Heart right ventricle (tissue), 16 donors: ENCODE measurements around the gene CCNL1. TPM values are rescaled to one million over a fixed set of nuclear protein-coding genes. Genes with fewer than 3 reads are reported as not detected.

Source experiments
- ATAC-seq, 8 donors: fragments of 200-7000 bp; cut with Tn5 transposase; one replicate each; pipeline ENCODE4 v1.9.1; 2020; ENCODE audit warnings: mild to moderate bottlenecking in 8 of 8, moderate library complexity in 8 of 8, moderate number of reproducible peaks in 1 of 8
- DNase-seq, 2 donors: peaks; one replicate each; pipeline ENCODE4 v3.0.0-alpha.2; 2020
- H3K27ac ChIP-seq, 10 donors: fragments of 200-600 bp; sonication (generic) in 2 of 10; one replicate each; pipeline versions ENCODE4 v1.5.0 to v1.8.0; 2020 to 2022; ENCODE audit warnings: mild to moderate bottlenecking in 3 of 10
- H3K27me3 ChIP-seq, 7 donors: fragments of 200-600 bp; one replicate each; pipeline ENCODE4 v1.8.0; 2021 to 2022; ENCODE audit warnings: mild to moderate bottlenecking in 2 of 7
- H3K36me3 ChIP-seq, 9 donors: fragments of 200-600 bp; sonication (generic) in 1 of 9; one replicate each; pipeline versions ENCODE4 v1.5.0 to v1.8.0; 2020 to 2022; ENCODE audit warnings: mild to moderate bottlenecking in 2 of 9
- H3K4me1 ChIP-seq, 9 donors: fragments of 200-600 bp; sonication (generic) in 1 of 9; one replicate each; pipeline versions ENCODE4 v1.5.0 to v1.8.0; 2020 to 2022; ENCODE audit warnings: mild to moderate bottlenecking in 4 of 9
- H3K4me3 ChIP-seq, 10 donors: fragments of 200-600 bp; sonication (generic) in 2 of 10; one replicate each; pipeline versions ENCODE4 v1.5.0 to v1.8.0; 2020 to 2022; ENCODE audit warnings: mild to moderate bottlenecking in 7 of 10, moderate library complexity in 2 of 10
- H3K9me3 ChIP-seq, 11 donors: fragments of 200-600 bp in 10 of 11; sonication (generic) in 2 of 11; one replicate each; pipeline versions ENCODE4 v1.5.0 to v1.8.0; 2013 to 2022; ENCODE audit warnings: mild to moderate bottlenecking in 2 of 11, control low read depth in 1 of 11, moderate library complexity in 1 of 11
- WGBS, 2 donors: extraction: QIAGEN DNeasy Blood & Tissue Kit; methylation state at CpG; one replicate each; pipeline ENCODE4 v1.1.7; 2013; ENCODE audit warnings: inconsistent platforms in 1 of 2; 5-methylcytosine and 5-hydroxymethylcytosine counted together
- intact Hi-C, 10 donors: fragments of 100-400 bp; cut with DNase I; formaldehyde crosslinking; loops; one replicate each; pipeline versions ENCODE4 v1.11.1 to v1.14.2; 2022
- polyA plus RNA-seq, 2 donors: library from polyadenylated mRNA; stranded (reverse); fragments of 200-250 nt; gene quantifications; one replicate each; pipeline ENCODE4 v1.2.3, GENCODE V29; 2013
- total RNA-seq, 10 donors: library from RNA; stranded (reverse); fragmentation: NEBNext Ultra II Directional in 3 of 10; extraction: Animal tissue kit (Norgen Biotek cat#: 25700) in 3 of 10; gene quantifications; one replicate each; pipeline versions ENCODE4 v1.2.1 to v1.2.4, GENCODE V29; 2021 to 2023
- TF ChIP-seq, protein P1 (sequence below), 9 donors: fragments of 200-600 bp; sonication (generic) in 2 of 9; IDR thresholded peaks; one replicate each; pipeline versions ENCODE4 v1.5.0 to v1.8.0; 2021 to 2022; ENCODE audit warnings: antibody characterized with exemption in 9 of 9, mild to moderate bottlenecking in 5 of 9, moderate library complexity in 1 of 9
- donor health status: Arrhythmogenic right ventricular cardiomyopathy.
- donor health status: ischemic (EF 13 %, LVEDD 7.1; RV severe dilation, severe dysfunction).
- donor health status: healthy with polysubstance abuse.
- donor health status: DM: no; HTN: yes; CAD: no.
- donor health status: DM: no; HTN: no; CAD: no.
- donor health status: ischemic (EF 25% LVEDD 6.9; RV normal size, moderate dysfunction).
- donor health status: ischemic (EF 25% LVEDD 5.7; RV mildly dilated, moderate dysfunction).
- donor health status: healthy.
- donor health status: DM: yes; HTN: yes; CAD: no.
- donor health status: Ischemic cardiomyopathy.
- donor health status: ischemic (EF 35%, LVEDD 5.7; RV mildly dilated, moderate dysfunction).
- donor health status: nonischemic (EF 11% LVEDD 7.7; RV severe dilation, severe dysfunction).
- donor health status: DM: yes; HTN: yes; CAD: no.
- donor health status: PGD.
- donor health status: ischemic (EF 29% LVEDD 5.4; RV normal size, mild dysfunction).
- donor health status: nonischemic (EF 23%, LVEDD 6.1; RV moderate dilation, normal function).

Gene CCNL1
- total and polyA plus RNA-seq, 12 donors = 19.1 to 77.3 (median 24.7) TPM

DNA sequence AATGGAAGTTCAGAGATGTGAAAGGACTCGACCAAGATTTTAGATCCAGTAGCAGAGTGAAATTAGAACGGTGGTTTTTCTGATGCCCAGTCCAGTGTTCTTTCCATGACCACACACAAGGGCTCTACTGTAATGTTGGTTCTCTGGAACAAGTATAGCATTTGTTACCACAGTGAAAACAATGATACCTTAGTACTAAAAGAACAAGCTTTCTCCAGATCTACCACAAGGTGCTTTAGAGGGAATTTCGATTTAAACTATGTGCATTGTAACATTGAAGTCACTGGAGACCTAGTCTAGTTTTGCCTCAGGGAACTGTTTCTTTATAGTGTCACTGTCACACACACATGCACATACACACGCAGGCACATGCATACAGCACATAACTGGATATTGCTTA lies 12.8 kb upstream of the CCNL1 start:
- intact Hi-C loops = loop anchor here in 1 of 10 donors (10.0 kb wide), 1 partner anchor 348 kb away; the partner anchor contains the start of gene LEKR1
- no peak overlapping the region for H3K27ac ChIP-seq
- H3K4me3 ChIP-seq = no peak overlapping the region
- 87 to 90% methylated on average over 4 of the region's 4 CpGs for WGBS, 2 donors
- no peak for DNase-seq
- no peak for ATAC-seq
- no peaks in the 10 kb centered on the region for H3K36me3 ChIP-seq
- TF ChIP-seq, protein P1, sequence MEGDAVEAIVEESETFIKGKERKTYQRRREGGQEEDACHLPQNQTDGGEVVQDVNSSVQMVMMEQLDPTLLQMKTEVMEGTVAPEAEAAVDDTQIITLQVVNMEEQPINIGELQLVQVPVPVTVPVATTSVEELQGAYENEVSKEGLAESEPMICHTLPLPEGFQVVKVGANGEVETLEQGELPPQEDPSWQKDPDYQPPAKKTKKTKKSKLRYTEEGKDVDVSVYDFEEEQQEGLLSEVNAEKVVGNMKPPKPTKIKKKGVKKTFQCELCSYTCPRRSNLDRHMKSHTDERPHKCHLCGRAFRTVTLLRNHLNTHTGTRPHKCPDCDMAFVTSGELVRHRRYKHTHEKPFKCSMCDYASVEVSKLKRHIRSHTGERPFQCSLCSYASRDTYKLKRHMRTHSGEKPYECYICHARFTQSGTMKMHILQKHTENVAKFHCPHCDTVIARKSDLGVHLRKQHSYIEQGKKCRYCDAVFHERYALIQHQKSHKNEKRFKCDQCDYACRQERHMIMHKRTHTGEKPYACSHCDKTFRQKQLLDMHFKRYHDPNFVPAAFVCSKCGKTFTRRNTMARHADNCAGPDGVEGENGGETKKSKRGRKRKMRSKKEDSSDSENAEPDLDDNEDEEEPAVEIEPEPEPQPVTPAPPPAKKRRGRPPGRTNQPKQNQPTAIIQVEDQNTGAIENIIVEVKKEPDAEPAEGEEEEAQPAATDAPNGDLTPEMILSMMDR (IDR thresholded peaks at IDR 0.05) = no peak
- no peaks in the 10 kb centered on the region for H3K27me3 ChIP-seq
- H3K4me1 ChIP-seq = peaks cover 5 to 31% (median 22%) of the 10 kb centered on the region in 9 donors
- H3K9me3 ChIP-seq = no peaks in the 10 kb centered on the region

DNA sequence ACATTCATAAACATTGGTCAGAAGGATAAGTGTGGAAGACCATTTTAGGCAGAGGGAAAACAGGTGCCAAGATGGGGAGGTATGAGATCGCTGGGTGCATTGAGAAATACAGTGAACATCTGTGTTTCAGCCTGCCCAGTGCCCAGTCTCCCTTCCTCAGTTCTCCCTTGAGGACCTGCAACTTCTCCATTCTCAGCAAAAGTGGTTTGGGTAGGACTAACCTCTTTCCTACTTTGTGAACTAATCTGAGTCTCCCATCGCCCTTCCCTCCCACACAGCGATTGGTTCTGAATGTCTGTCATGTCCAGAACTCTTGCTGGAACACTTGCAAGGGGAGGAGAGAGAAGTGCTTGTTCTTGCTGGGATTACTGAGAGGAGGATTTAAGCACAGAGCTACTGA lies 10.9 kb upstream of the CCNL1 start:
- Histone ChIP-seq H3K4me3 (no peak overlapping the region), H3K36me3 (no peaks in the 10 kb centered on the region), H3K9me3 (no peaks in the 10 kb centered on the region), H3K27ac (peak overlapping the region in 1 of 10 donors; percentile 73), H3K4me1 (peaks cover 0 to 15% (median 8%) of the 10 kb centered on the region in 9 donors), H3K27me3 (no peaks in the 10 kb centered on the region)
- 78 to 82% methylated on average over 3 of the region's 3 CpGs for WGBS, 2 donors
- TF ChIP-seq, protein P1 (IDR thresholded peaks at IDR 0.05) = no peak
- no peak for DNase-seq
- no peak for ATAC-seq
- intact Hi-C loops = loop anchor here in 1 of 10 donors (10.0 kb wide), 1 partner anchor 346 kb away; the partner anchor contains the start of gene LEKR1

DNA sequence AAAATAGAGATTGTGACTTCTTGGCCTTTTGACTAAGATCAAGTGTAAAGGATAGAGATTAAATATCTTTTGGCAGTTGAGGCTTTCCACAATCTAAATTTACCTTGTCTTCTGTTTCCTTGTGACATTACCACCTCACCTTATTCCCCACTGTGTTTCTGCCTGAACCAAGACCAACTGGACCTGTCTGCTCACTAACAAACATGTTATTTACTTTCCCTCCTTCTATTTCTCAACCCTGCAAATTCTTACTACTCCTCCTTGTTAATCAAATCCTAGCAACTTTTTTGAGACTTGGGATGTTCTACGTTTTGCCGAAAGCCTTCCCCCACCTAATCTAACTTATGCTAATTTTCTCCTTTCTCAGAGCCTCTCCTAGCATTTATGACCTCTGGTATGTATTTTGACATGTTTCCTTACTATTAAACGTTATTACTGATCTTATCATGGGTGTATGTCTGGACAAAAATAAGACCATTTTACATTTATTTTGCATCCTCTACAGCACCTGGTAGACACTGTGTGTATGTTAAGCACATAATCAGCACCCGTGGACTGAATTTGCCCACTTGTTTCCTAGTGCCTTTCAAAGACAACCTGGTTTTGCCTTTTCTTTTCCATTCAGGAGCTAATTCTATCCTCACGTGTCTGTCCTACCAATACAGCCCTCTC lies 7.6 kb upstream of the CCNL1 start:
- Histone ChIP-seq H3K27ac (no peak overlapping the region), H3K4me3 (no peak overlapping the region), H3K36me3 (no peaks in the 10 kb centered on the region), H3K9me3 (no peaks in the 10 kb centered on the region), H3K4me1 (peaks cover 0 to 9% (median 0%) of the 10 kb centered on the region in 9 donors), H3K27me3 (no peaks in the 10 kb centered on the region)
- 81 to 85% methylated on average over 5 of the region's 5 CpGs for WGBS, 2 donors
- TF ChIP-seq, protein P1 (IDR thresholded peaks at IDR 0.05) = no peak
- intact Hi-C loops = no loop called here
- no peak for ATAC-seq
- DNase-seq = no peak

DNA sequence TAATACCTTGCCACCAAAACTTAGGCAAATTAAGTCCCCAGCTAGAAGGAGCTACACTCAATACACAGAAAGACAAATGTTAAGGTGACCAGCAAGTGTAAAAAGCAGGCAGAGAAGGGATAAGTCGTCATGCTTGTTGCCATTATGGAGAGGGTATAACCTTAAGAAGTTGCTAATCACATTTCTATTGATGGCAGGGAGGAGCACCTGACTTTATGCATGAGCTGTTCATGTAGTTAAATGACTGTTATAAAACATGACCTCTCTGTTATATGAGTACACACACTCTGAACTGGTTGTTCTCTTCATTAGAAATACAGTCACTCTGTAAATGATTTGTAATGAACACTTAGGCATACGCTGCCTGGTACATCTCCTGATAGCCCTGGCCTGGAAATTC lies 6.6 kb upstream of the CCNL1 start:
- peaks cover 0 to 15% (median 3%) of the 10 kb centered on the region in 9 donors for H3K4me1 ChIP-seq
- ATAC-seq = no peak
- no peak overlapping the region for H3K4me3 ChIP-seq
- TF ChIP-seq, protein P1 (IDR thresholded peaks at IDR 0.05) = no peak
- no peaks in the 10 kb centered on the region for H3K9me3 ChIP-seq
- no peaks in the 10 kb centered on the region for H3K36me3 ChIP-seq
- H3K27ac ChIP-seq = no peak overlapping the region
- no peak for DNase-seq
- WGBS, 2 donors = 78 to 84% methylated on average over 2 of the region's 2 CpGs
- no peaks in the 10 kb centered on the region for H3K27me3 ChIP-seq
- intact Hi-C loops = no loop called here
